ENCODE results near the gene EIF3L. TPM values are rescaled to one million over a fixed set of nuclear protein-coding genes. Genes with fewer than 3 reads are reported as not detected.

EIF3L gene
- total and polyA plus RNA-seq, 9 of the 15 experiments (the other 6 are each of a cell fraction or from before 2014, with no cell fraction given), result 257 to 699 (median 368) TPM

- TF ChIP-seq DMBX1 (CRISPR knock-in tag; IDR thresholded peaks at IDR 0.05; ENCODE audit: borderline replicate concordance), result peak; percentile 35; the same call in 1 of the 2 replicates
- TF ChIP-seq ZNF263 (CRISPR knock-in tag; IDR thresholded peaks at IDR 0.05; ENCODE audit: borderline replicate concordance), result no peak
- TF ChIP-seq ZNF24 (IDR thresholded peaks at IDR 0.05), result no peak
- no peak for TF ChIP-seq SLC30A9 (CRISPR knock-in tag; IDR thresholded peaks at IDR 0.05)
- no peak for TF ChIP-seq ELK3 (CRISPR knock-in tag; IDR thresholded peaks at IDR 0.05)
- no peak for TF ChIP-seq ZNF121 (CRISPR knock-in tag; conservative IDR thresholded peaks at IDR 0.05)
- no peak for TF ChIP-seq PHTF2 (CRISPR knock-in tag; IDR thresholded peaks at IDR 0.05)
- TF ChIP-seq RNF2 (IDR thresholded peaks at IDR 0.05), result no peak
- TF ChIP-seq FOXJ3 (CRISPR knock-in tag; IDR thresholded peaks at IDR 0.05), result no peak
- 0 out of 4 replicates have a peak, but pooled peaks of 1 of the 2 experiments have one; percentile 0 for TF ChIP-seq TEAD1 (CRISPR knock-in tag; IDR thresholded peaks at IDR 0.05)
- TF ChIP-seq MYC (IDR thresholded peaks at IDR 0.05; ENCODE audit: low read depth, low read length), result no peak
- TF ChIP-seq MYC (CRISPR knock-in tag; IDR thresholded peaks at IDR 0.05; ENCODE audit: borderline replicate concordance, low read depth), result no peak
- TF ChIP-seq NFYB (IDR thresholded peaks at IDR 0.05; ENCODE audit: extremely low read depth, insufficient read length), result no peak
- TF ChIP-seq ATF6 (CRISPR knock-in tag; IDR thresholded peaks at IDR 0.05), result no peak
- TF ChIP-seq HES1 (IDR thresholded peaks at IDR 0.05; ENCODE audit: low read depth), result no peak
- TF ChIP-seq KDM4B (IDR thresholded peaks at IDR 0.05; ENCODE audit: borderline replicate concordance in 2 of 2, low read depth in 1 of 2), result no peak
- TF ChIP-seq ZBTB2 (IDR thresholded peaks at IDR 0.05), result no peak
- no peak for TF ChIP-seq CBX1 (IDR thresholded peaks at IDR 0.05; ENCODE audit: low read depth)
- TF ChIP-seq PTTG1 (tag; IDR thresholded peaks at IDR 0.05; ENCODE audit: low read depth), result no peak
- no peak for TF ChIP-seq ZNF311 (CRISPR knock-in tag; IDR thresholded peaks at IDR 0.05)
- no peak for TF ChIP-seq BRF1 (IDR thresholded peaks at IDR 0.05; ENCODE audit: borderline replicate concordance, extremely low read depth, insufficient read length)
- no peak for TF ChIP-seq ASH1L (IDR thresholded peaks at IDR 0.05; ENCODE audit: borderline replicate concordance, low read depth, partially characterized antibody)
- TF ChIP-seq CBFA2T2 (conservative IDR thresholded peaks at IDR 0.05), result no peak
- TF ChIP-seq BRCA1 (IDR thresholded peaks at IDR 0.05), result no peak
- TF ChIP-seq BRCA1 (CRISPR knock-in tag; IDR thresholded peaks at IDR 0.05), result no peak
- TF ChIP-seq MAFK (IDR thresholded peaks at IDR 0.05; ENCODE audit: low read length), result no peak
These were observed 45.4 kb upstream of the EIF3L start (continued) for GRCh38 chr22:37803639-37804351.

All from K562 (cell line).